KMS-11 (cell line): ENCODE data around the gene MPPED1.

ENCODE experiments used
- H2AFZ ChIP-seq: fragments of 200-600 bp; sonication (generic); 2 replicates; pipeline ENCODE4 v1.6.1; 2016; ENCODE audit warnings: antibody characterized with exemption, mixed run types, low read depth
- H3K27ac ChIP-seq: fragments of 200-600 bp; sonication (generic); 2 replicates; pipeline ENCODE4 v1.6.1; 2016; ENCODE audit warnings: mild to moderate bottlenecking, mixed run types
- H3K27me3 ChIP-seq: fragments of 200-600 bp; sonication (generic); 2 replicates; pipeline ENCODE4 v1.6.1; 2017; ENCODE audit warnings: mild to moderate bottlenecking, low read depth, mixed run types, moderate library complexity; ENCODE audit not compliant: insufficient read depth
- H3K36me3 ChIP-seq: fragments of 200-600 bp; sonication (generic); 2 replicates; pipeline ENCODE4 v1.6.1; 2017; ENCODE audit warnings: mild to moderate bottlenecking, mixed run types; ENCODE audit not compliant: insufficient read depth
- H3K4me1 ChIP-seq: fragments of 200-600 bp; sonication (generic); 2 replicates; pipeline ENCODE4 v1.6.1; 2016; ENCODE audit warnings: mild to moderate bottlenecking, low read depth, mixed run types; ENCODE audit not compliant: poor library complexity, severe bottlenecking
- H3K4me2 ChIP-seq: fragments of 200-600 bp; sonication (generic); 2 replicates; pipeline ENCODE4 v1.7.0; 2016; ENCODE audit warnings: mild to moderate bottlenecking, mixed run types
- H3K4me3 ChIP-seq: fragments of 200-600 bp; sonication (generic); IDR thresholded peaks from 2 replicates; pipeline ENCODE4 v1.6.1; 2017; ENCODE audit warnings: low read depth, low read length, mixed read lengths; ENCODE audit not compliant: insufficient read depth
- H3K79me2 ChIP-seq: fragments of 200-600 bp; sonication (generic); 2 replicates; pipeline ENCODE4 v1.6.1; 2016; ENCODE audit warnings: low read depth, mixed run types; ENCODE audit not compliant: insufficient read depth
- H3K9ac ChIP-seq: fragments of 200-600 bp; sonication (generic); 2 replicates; pipeline ENCODE4 v1.6.1; 2016; ENCODE audit warnings: mild to moderate bottlenecking, mixed run types
- H4K20me1 ChIP-seq: fragments of 200-600 bp; sonication (generic); 2 replicates; pipeline ENCODE4 v1.6.1; 2016; ENCODE audit warnings: mild to moderate bottlenecking, mixed run types; ENCODE audit not compliant: insufficient read depth
- TF ChIP-seq, protein P1 (sequence below): fragments of 200-600 bp; sonication (generic); conservative IDR thresholded peaks from 2 replicates; pipeline ENCODE4 v1.6.1; 2017; ENCODE audit warnings: low read depth, mild to moderate bottlenecking, antibody characterized with exemption, low read length, moderate library complexity, mixed read lengths

Gene MPPED1

DNA sequence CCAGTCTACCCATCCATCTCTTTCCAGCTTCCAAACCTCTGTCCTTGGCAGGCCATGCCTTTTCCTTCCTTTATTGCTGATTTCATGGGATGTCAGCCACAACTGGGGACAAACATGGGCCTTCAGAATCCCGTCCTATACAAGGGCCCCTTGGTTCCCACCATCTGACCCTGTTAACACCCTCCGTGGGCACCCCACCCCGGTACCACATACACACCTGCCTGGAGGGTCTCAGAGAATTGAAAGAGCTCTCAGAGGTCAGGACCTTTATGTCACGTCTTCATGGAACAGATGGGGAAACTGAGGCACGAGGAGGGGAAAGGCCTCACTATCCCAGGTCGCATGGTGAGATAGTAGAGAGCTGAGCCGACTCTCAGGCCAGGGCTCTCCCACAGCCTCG lies 53.0 kb downstream of the MPPED1 start:
- Histone ChIP-seq H3K4me1 (no peaks in the 10 kb centered on the region), H2AFZ (no peak overlapping the region), H3K79me2 (no peaks in the 10 kb centered on the region), H4K20me1 (no peaks in the 10 kb centered on the region), H3K27ac (no peak overlapping the region), H3K9ac (no peak overlapping the region), H3K36me3 (no peaks in the 10 kb centered on the region), H3K4me3 (no peak overlapping the region), H3K27me3 (peaks cover 7% of the 10 kb centered on the region; the same call in 1 of the 2 replicates), H3K4me2 (no peak overlapping the region)
- TF ChIP-seq, protein P1, sequence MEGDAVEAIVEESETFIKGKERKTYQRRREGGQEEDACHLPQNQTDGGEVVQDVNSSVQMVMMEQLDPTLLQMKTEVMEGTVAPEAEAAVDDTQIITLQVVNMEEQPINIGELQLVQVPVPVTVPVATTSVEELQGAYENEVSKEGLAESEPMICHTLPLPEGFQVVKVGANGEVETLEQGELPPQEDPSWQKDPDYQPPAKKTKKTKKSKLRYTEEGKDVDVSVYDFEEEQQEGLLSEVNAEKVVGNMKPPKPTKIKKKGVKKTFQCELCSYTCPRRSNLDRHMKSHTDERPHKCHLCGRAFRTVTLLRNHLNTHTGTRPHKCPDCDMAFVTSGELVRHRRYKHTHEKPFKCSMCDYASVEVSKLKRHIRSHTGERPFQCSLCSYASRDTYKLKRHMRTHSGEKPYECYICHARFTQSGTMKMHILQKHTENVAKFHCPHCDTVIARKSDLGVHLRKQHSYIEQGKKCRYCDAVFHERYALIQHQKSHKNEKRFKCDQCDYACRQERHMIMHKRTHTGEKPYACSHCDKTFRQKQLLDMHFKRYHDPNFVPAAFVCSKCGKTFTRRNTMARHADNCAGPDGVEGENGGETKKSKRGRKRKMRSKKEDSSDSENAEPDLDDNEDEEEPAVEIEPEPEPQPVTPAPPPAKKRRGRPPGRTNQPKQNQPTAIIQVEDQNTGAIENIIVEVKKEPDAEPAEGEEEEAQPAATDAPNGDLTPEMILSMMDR: no peak

DNA sequence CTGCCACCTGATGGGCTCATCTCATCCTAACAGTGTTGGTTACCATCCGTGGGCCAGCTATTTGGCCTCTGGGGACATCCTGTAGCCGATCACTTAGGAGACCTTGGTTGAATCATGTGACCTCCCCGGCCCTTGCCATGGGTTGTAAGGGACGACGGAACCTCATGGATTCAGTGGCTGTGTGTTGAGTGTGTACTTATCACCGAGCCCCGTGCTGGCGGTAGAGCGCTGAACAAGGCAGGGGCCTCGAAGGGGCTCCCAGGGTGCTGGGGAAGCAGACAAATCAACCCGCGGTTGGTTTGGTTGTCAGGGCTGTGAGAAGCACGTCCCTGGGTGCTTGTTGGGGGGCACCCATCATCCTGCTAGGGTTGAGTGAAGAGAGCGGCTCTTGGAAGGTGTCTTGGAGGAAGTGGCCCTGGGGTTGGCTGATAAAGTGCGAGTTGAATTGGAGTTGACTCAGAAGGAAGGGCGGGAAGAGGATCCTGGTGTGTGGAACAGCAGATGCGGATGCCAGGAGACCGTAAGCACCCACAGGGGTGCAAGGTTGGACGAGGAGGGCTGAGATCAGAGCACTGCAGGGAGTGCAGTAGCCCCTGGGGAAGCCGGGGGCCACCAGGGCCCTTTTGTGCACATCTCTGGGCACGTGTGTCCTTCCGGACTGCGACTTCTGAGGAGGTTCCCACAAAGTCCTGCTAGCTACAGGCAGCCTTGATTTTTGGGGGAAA lies 53.6 kb downstream of the MPPED1 start:
- Histone ChIP-seq H3K27me3 (peaks cover 7% of the 10 kb centered on the region; the same call in 1 of the 2 replicates), H3K4me1 (no peaks in the 10 kb centered on the region), H2AFZ (no peak overlapping the region), H3K36me3 (no peaks in the 10 kb centered on the region), H4K20me1 (no peaks in the 10 kb centered on the region), H3K27ac (no peak overlapping the region), H3K4me2 (no peak overlapping the region), H3K9ac (no peak overlapping the region), H3K79me2 (no peaks in the 10 kb centered on the region), H3K4me3 (no peak overlapping the region)
- TF ChIP-seq, protein P1: no peak

DNA sequence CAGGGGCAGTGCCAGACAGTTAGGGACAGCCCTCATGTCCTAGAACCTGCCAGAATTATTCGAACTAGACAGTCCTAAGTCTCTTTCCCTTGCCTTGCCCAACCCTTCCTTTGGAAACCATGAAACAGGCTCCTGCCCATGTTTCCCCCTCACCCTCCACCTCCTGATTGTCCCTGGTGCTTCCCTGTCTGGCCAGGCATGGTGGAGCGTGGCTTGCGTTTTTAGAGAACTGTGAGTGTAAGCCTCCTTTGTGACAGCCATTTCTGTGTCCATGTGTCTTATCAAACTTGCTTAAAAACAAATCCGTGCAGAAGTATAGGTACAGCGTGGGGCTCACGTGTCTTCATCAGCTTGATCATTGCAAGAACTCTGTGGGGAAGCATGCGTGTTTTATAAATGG lies 54.9 kb downstream of the MPPED1 start:
- Histone ChIP-seq H3K27me3 (peaks cover 7% of the 10 kb centered on the region; the same call in 1 of the 2 replicates), H3K9ac (no peak overlapping the region), H3K79me2 (no peaks in the 10 kb centered on the region), H3K4me1 (no peaks in the 10 kb centered on the region), H3K4me3 (no peak overlapping the region), H2AFZ (no peak overlapping the region), H3K27ac (no peak overlapping the region), H4K20me1 (no peaks in the 10 kb centered on the region), H3K4me2 (no peak overlapping the region), H3K36me3 (no peaks in the 10 kb centered on the region)
- TF ChIP-seq, protein P1: no peak

DNA sequence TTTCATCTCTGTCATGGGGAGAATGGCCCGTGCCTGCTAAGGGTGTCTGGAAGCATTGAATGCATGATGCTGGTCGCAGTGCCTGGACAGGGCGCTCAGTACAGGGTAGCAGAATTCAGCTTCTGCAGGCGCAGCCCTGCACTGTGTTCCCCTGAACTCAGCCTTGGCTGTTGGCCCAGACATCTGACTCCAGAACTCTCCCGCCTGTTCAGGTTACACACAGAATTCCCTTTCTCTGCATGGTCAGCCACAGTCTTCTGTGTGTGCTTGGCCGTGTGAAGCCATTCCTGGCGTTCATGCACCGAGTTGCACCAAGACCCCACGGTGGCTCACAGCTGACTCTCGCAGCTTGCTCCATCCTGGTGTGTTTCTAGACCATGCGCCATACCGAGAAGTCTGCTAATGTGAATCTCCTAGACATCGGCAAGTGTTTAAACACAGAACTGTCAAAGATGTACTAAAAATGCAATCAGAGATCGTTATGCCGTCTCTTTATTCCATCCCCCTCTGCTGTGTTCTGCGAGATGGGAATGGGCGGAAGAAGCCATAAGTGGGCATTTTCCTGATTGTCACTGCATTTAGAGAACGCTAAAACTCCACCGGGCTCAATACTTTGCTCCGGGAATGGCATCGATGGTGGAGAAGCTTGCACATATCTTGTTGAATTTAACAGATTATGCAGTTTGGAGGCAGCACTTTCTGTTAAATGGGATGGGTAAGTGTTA lies 55.6 kb downstream of the MPPED1 start:
- no peaks in the 10 kb centered on the region for H3K79me2 ChIP-seq
- no peaks in the 10 kb centered on the region for H4K20me1 ChIP-seq
- no peaks in the 10 kb centered on the region for H3K36me3 ChIP-seq
- no peak overlapping the region for H2AFZ ChIP-seq
- TF ChIP-seq, protein P1: no peak
- no peak overlapping the region for H3K9ac ChIP-seq
- no peak overlapping the region for H3K4me2 ChIP-seq
- peaks cover 7% of the 10 kb centered on the region; the same call in 1 of the 2 replicates for H3K27me3 ChIP-seq
- H3K4me3 ChIP-seq: no peak overlapping the region
- no peak overlapping the region for H3K27ac ChIP-seq
- H3K4me1 ChIP-seq: no peaks in the 10 kb centered on the region
